Retina (tissue), 1 donor: ENCODE results near the gene FLRT2.

ENCODE experiments used
- DNase-seq: peaks from one replicate; pipeline ENCODE4 v3.0.0-alpha.2; 2016

FLRT2 gene

GRCh38 chr14:85531141-85531586 is 1.2 kb downstream of the FLRT2 start:
- DNase-seq = no peak

- DNase-seq = peak; percentile 94
Measured at GRCh38 chr14:85531587-85532373, 1.8 kb downstream of the FLRT2 start.

- peak; percentile 71 for DNase-seq
Measured at GRCh38 chr14:85532374-85533022, 2.6 kb downstream of the FLRT2 start.

GRCh38 chr14:85533023-85533860 is 3.3 kb downstream of the FLRT2 start:
- DNase-seq = peak; percentile 84

- peak; percentile 82 for DNase-seq
Measured at GRCh38 chr14:85533861-85534291, 3.9 kb downstream of the FLRT2 start.

GRCh38 chr14:85534458-85535293 is 4.7 kb downstream of the FLRT2 start:
- DNase-seq = peak; percentile 76

GRCh38 chr14:85535321-85535720 is 5.4 kb downstream of the FLRT2 start:
- DNase-seq = peak; percentile 44

- peak; percentile 68 for DNase-seq
Measured at GRCh38 chr14:85535991-85536832, 6.3 kb downstream of the FLRT2 start.

- no peak for DNase-seq
Measured at GRCh38 chr14:85536833-85537190, 6.9 kb downstream of the FLRT2 start.

GRCh38 chr14:85537526-85537925 is 7.6 kb downstream of the FLRT2 start:
- no peak for DNase-seq

GRCh38 chr14:85538636-85539035 is 8.7 kb downstream of the FLRT2 start:
- DNase-seq = no peak

GRCh38 chr14:85539510-85539909 is 9.6 kb downstream of the FLRT2 start:
- no peak for DNase-seq

GRCh38 chr14:85542623-85543022 is 12.7 kb downstream of the FLRT2 start:
- DNase-seq = no peak

GRCh38 chr14:85545738-85546137 is 15.8 kb downstream of the FLRT2 start:
- DNase-seq = no peak

- no peak for DNase-seq
Measured at GRCh38 chr14:85546390-85546789, 16.4 kb downstream of the FLRT2 start.

GRCh38 chr14:85549697-85550096 is 19.8 kb downstream of the FLRT2 start:
- DNase-seq = no peak

GRCh38 chr14:85554106-85554505 is 24.2 kb downstream of the FLRT2 start:
- no peak for DNase-seq

GRCh38 chr14:85556267-85556666 is 26.3 kb downstream of the FLRT2 start:
- DNase-seq = no peak

- no peak for DNase-seq
Measured at GRCh38 chr14:85558505-85558904, 28.6 kb downstream of the FLRT2 start.

GRCh38 chr14:85562630-85563029 is 32.7 kb downstream of the FLRT2 start:
- DNase-seq = no peak

GRCh38 chr14:85564841-85565527 is 35.0 kb downstream of the FLRT2 start:
- DNase-seq = no peak
